HG02870 (cell line): Measurements from ENCODE around the gene CSMD2.
"Not testable (repeated sequence)": the region's sequence is repeated elsewhere in the genome, so short reads cannot be mapped to it uniquely, and the experiment has no call there.

Experiments
- ATAC-seq: cut with Tn5 transposase; IDR thresholded peaks from one replicate; pipeline ENCODE4 v1.9.1; 2021; ENCODE audit warnings: mild to moderate bottlenecking, moderate library complexity; ENCODE audit not compliant: unreplicated experiment

CSMD2 gene

GRCh38 chr1:34115233-34115632 lies 49.8 kb downstream of the CSMD2 start:
- no peak for ATAC-seq

- ATAC-seq, result no peak
Measured at GRCh38 chr1:34113887-34114286, 51.1 kb downstream of the CSMD2 start.

- no peak for ATAC-seq
Measured at GRCh38 chr1:34113362-34113761, 51.7 kb downstream of the CSMD2 start.

- ATAC-seq, result no peak
Measured at GRCh38 chr1:34108711-34109110, 56.3 kb downstream of the CSMD2 start.

- no peak for ATAC-seq
Measured at GRCh38 chr1:34108269-34108668, 56.8 kb downstream of the CSMD2 start.

- no peak for ATAC-seq
Measured at GRCh38 chr1:34101151-34101550, 63.9 kb downstream of the CSMD2 start.

GRCh38 chr1:34100332-34100731 lies 64.7 kb downstream of the CSMD2 start:
- no peak for ATAC-seq

- not testable (repeated sequence) for ATAC-seq
Measured at GRCh38 chr1:34092399-34092798, 72.6 kb downstream of the CSMD2 start.

GRCh38 chr1:34089731-34090130 lies 75.3 kb downstream of the CSMD2 start:
- ATAC-seq, result no peak

GRCh38 chr1:34087986-34088385 lies 77.0 kb downstream of the CSMD2 start:
- no peak for ATAC-seq

- no peak for ATAC-seq
Measured at GRCh38 chr1:34086561-34086960, 78.5 kb downstream of the CSMD2 start.

- no peak for ATAC-seq
Measured at GRCh38 chr1:34083974-34084373, 81.1 kb downstream of the CSMD2 start.

- not testable (repeated sequence) for ATAC-seq
Measured at GRCh38 chr1:34082085-34082670, 82.9 kb downstream of the CSMD2 start.

- ATAC-seq, result no peak
Measured at GRCh38 chr1:34078383-34078782, 86.6 kb downstream of the CSMD2 start.

GRCh38 chr1:34075576-34075975 lies 89.5 kb downstream of the CSMD2 start:
- no peak for ATAC-seq

- no peak for ATAC-seq
Measured at GRCh38 chr1:34073028-34073695, 91.9 kb downstream of the CSMD2 start.

- ATAC-seq, result no peak
Measured at GRCh38 chr1:34070201-34070836, 94.7 kb downstream of the CSMD2 start.

GRCh38 chr1:34066981-34067603 lies 97.9 kb downstream of the CSMD2 start:
- ATAC-seq, result no peak

GRCh38 chr1:34066166-34066565 lies 98.9 kb downstream of the CSMD2 start:
- ATAC-seq, result no peak

- no peak for ATAC-seq
Measured at GRCh38 chr1:34065498-34065897, 99.5 kb downstream of the CSMD2 start.

- ATAC-seq, result no peak
Measured at GRCh38 chr1:34060901-34061415, 104.1 kb downstream of the CSMD2 start.
